Stimulated activated CD8-positive, alpha-beta memory T cell treated with anti-CD3 and anti-CD28 coated beads, Interleukin-15, amount 100 ng/mL, for 48 hours (primary cell): ENCODE measurements around the gene AUTS2.
"Not testable (repeated sequence)": the region's sequence is repeated elsewhere in the genome, so short reads cannot be mapped to it uniquely, and the experiment has no call there.

Experiments
- DNase-seq, 2 donors: peaks; one replicate each; pipeline ENCODE4 v3.0.0-alpha.2; 2020; ENCODE audit warnings: low read depth in 2 of 2

The AUTS2 gene

DNA sequence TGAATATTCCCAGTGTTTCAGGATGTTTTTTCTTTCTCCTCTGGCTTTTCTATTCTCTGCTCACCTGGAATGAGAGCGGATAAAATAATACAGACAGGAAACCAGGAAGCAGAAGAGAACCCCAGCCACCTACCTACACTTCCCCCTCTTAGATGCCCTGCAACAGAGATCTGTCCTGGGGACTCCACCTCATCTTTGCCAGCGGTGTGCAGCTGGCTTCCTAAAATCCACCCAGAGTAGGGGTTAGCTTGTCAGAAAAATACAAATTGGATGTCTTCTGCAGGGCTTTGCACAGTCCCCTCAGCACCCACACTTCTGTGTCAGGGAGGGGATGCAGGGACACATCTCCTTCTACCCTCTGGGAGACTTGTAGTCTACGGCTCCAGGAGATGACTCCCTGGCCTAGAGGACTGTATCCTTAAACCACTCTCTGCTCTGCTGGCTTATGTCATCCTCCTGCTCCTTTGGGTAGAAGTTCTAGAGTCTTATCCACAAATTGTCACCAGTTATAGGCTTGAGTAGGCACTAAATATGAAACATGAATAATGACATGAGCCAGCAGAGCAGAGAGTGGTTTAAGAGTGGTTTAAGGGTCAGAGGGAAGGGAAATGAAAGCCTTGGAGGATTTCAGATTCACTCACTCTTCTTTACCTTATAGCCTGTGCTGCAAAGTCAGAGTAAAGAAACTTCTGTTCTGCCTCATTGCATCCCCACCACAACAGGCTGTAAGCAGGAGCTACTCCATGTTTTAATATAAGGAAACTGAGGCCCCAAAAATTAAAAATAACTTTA lies 749.4 kb downstream of the AUTS2 start:
- no peak for DNase-seq

- no peak for DNase-seq
Measured at GRCh38 chr7:70349031-70349430, 750.8 kb downstream of the AUTS2 start.

- DNase-seq: no peak
Measured at GRCh38 chr7:70349819-70350218, 751.5 kb downstream of the AUTS2 start.

DNA sequence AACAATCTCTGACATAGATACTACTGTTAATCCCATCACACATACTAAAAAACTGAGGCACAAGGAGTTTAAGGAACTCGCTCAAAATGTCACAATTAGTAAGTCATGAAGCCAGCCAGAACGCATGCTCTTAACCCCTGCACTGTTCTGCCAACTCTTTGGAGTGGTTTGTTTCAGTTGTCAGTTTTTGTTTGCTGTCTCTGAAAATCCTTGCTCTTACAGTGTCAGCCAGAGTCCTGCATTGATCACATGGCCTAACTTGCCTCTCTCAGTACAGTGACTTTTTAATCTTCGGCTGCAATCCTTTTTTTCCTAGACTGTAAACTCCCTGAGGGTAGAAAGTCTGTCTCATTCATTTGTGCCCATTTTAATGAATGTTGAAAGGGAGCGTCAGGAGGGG lies 753.8 kb downstream of the AUTS2 start:
- no peak for DNase-seq

DNA sequence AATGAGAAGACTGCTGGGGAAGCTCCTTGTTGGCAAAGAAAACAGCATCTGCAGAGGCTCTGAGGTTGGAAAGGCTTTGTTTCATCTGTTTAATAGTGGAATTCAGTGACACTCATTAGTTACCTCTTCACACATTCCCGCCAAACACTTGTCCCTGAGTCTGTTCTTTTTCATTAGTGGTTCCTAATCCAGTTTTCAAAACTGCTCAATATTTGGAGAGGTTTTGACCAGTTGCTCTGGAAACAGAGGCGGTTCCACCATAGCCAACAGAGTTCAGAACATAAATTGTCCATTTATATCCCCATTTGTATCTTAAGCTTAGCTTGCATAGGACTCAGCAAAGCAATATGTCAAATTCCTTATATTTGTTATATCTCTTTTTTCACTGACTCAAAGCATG lies 754.6 kb downstream of the AUTS2 start:
- DNase-seq: no peak

DNA sequence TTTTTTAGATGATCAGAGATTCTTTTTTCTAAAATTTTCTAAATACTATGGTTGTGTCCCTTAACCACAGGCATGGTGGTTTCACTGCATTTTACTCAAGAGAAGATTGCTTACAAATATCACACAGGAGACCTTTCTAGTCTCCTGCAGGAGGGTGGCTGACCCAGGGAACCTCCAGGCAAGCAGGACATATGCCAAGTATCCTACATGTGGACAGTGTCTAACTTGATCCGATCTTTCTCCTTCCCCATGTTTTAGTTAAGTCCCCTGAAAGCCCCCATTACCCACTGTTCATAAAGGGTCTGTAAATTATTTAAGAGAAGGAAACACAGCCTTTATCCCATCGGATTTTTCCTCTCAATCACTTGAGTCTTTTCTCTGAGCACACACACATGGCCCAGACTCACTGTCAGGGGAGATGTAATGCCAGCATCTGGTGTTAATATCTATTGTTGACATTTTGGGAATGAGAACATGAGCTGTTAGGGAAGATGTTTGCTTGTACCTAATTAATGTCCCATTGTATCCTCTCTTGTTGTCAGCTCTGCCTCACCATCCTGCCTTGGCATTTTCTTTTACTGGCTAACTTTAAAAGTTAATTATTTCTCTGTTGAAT lies 755.2 kb downstream of the AUTS2 start:
- DNase-seq: no peak

DNA sequence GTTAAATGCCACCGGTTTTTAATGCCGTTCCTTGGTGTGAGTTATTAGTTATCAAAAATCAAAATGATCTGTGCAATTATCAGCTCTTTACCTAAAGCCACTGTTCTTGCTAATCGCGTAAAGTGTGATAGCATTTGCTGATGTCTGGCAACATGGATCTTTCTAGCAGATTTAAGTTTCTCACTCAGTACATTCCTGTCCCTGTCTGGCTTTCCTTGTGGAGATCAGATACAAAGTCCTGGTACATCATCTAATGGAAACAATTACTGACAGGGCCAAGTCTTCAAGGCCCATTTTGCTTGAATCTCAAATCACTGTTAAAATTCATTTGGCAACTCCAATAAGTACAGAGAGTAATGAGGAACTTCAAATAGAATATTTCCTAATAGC lies 755.7 kb downstream of the AUTS2 start:
- no peak for DNase-seq

- no peak for DNase-seq
Measured at GRCh38 chr7:70354409-70355169, 756.3 kb downstream of the AUTS2 start.

GRCh38 chr7:70355198-70356020 lies 757.1 kb downstream of the AUTS2 start:
- DNase-seq: no peak

GRCh38 chr7:70356085-70356786 lies 758.0 kb downstream of the AUTS2 start:
- DNase-seq: no peak

- no peak for DNase-seq
Measured at GRCh38 chr7:70356787-70357328, 758.6 kb downstream of the AUTS2 start.

DNA sequence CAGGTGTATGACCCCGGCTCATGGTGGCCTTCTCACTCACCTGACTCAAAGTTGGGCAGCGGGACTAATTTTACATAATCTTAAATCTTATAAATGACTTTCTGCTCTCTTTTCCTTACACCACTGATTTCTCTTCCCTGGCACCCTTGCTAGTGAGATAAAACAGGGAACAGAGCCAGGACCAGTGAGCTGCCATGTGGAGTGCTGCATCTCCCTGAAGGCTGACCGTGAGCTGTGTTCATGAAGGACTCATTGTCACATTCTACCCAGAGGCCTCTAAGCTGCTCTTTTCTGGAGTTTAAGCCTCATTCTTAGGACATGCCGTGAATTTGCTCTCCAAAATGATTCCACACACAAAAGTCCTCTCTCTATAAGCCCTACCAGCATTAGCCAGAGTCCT lies 762.3 kb downstream of the AUTS2 start:
- no peak for DNase-seq

GRCh38 chr7:70361821-70362220 lies 763.5 kb downstream of the AUTS2 start:
- DNase-seq: no peak

DNA sequence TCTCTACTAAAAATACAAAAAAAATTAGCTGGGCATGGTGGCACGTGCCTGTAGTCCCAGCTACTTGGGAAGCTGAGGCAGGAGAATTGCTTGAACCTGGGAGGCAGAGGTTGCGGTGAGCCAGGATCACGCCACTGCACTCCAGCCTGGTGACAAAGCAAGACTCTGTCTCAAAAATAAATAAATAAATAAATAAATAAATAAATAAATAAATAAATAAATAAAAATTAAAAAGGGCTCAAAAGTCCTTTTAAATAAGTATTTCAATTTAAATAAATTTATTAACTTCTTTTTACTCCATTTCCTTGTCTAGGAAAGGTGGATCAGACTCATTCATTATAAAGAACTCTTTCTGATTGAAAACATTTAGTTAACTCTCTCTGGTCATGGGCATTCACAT lies 766.1 kb downstream of the AUTS2 start:
- DNase-seq: not testable (repeated sequence)

DNA sequence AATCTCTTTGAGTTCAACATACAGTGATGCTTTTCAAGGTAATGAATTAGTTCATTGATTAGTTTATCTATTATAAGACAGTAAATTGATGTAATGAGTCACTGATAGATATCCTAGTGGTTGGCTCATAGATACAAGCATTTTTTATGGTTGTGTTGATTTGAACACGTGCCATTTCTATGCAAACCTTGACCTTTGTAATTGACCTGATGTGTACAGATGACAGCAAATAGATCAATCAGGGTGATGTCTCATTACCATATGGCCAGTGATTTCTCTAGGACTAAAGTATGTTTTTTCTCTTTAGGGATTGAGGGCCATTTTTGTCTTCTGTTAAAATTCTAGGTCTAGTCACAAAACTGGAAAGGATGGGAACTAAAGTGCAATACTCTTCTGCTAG lies 773.4 kb downstream of the AUTS2 start:
- DNase-seq: no peak

DNA sequence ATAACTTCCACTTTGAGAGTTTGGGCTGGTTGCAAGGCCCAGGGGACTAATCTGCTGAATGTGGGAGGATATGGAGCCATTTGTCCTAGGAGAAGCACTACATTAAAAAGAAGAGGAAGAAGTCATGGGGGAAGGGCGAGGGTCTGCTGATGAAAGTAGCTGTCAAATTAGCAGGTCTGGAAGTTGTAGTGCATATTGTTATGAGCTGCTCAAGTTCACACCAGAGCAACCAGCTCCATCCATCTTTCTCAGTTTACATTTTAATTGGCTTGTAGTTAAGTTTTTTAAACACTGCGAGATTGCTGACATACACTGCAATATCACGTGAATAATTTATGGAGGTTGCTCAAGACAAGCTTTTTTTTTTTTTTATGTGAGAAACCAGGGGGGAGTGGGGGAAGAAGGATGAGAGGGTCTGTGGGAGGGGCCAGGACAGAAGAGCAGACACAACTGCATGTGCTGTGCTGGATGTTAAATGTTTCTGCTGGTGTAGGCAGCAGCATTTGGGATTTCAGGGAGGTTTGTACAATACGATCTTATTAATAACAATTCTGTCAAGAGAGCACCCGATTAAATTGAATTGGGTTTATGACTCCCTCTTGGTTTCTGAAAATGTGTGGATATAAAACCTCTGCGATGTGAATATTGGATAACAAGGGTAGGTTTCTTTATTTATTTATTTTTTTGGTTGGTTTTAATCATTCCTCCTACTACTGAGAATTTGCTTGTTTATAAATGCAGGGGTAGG lies 774.7 kb downstream of the AUTS2 start:
- DNase-seq: no peak

GRCh38 chr7:70374772-70375533 lies 776.7 kb downstream of the AUTS2 start:
- DNase-seq: no peak

DNA sequence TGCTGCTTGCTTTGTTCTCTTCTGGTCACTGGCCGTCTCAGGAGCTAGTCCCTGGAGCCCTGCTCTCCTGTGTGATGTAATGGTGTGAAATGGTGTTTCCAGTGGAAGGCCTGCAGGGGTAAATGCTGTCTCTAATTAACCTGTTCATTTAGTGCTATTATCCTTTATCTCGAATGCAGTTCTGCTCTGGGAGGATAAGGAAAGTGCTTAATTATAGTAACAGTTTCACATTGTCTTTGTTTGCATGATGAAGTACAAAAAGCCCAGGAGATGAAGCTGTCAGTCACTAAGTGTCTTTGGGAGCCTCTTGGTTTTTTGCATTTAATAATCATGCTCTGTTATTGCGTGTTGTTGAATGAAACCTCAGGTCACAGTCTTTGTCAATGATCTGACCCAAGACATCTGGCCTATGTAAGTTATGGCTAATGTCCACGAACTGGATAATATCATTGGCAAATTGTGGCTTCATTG lies 778.3 kb downstream of the AUTS2 start:
- no peak for DNase-seq

- DNase-seq: no peak
Measured at GRCh38 chr7:70377957-70378356, 779.7 kb downstream of the AUTS2 start.
